ENCODE results near the gene PKD1.

DNA sequence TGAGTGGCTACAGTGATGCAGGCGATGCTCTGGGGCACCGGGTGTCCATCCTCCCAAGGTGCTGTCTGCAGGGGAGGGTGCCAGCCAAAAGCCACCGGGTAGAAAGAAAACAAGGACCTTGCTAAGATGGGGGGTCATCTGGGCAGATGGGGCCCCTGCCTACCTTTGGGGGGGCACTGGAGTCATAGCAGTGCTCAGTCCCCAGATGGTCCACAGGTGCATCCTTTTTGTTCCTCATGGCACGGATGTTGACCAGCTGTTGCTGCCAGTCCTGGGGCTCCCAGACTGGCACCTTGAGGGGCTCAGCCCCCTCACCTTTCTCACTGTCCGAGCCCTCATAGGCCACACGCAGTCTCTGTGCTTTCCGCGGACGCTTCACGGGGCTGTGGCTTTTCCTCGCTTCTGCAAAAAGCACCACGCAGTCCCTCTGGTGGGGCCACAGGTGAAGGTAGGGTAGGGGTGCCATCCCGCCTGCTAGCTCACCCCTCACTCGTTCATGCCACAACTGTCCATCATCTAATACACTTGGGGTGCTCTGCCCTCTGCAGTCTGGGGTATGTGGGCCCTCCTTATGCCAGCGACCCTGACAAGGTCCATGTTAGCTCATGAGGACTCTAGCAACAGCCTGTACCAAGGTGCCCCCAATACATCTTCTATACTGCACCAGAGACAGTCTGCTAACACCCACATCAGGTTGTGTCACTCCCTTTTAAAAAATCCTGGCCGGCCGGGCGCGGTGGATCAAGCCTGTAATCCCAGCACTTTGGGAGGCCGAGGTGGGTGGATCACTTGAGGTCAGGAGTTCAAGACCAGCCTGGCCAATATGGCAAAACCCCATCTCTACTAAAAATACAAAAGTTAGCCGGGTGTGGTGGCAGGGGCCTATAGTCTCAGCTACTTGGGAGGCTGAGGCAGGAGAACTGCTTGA is 89.5 kb downstream of the PKD1 start:
- TF ChIP-seq EZH2 (IDR thresholded peaks at IDR 0.05) (no peak), POLR2AphosphoS5 (IDR thresholded peaks at IDR 0.05; ENCODE audit: borderline replicate concordance, low read depth, low read length) (no peak)
